ENCODE results near the gene B9D2. TPM values are rescaled to one million over a fixed set of nuclear protein-coding genes. Genes with fewer than 3 reads are reported as not detected.
A peak's percentile ranks its signal among the peaks of the same experiment; 100 is the strongest.

B9D2 gene
- total RNA-seq, 4 donors from 2014 or later, result 1.7 to 3.7 (median 2.5) TPM

- no peak for DNase-seq (ENCODE audit: low spot score in 2 of 2)
- TF ChIP-seq CTCF (IDR thresholded peaks at IDR 0.05) (no peak), POLR2A (IDR thresholded peaks at IDR 0.05) (no peak)
- no peak overlapping the region for H3K4me3 ChIP-seq (ENCODE audit: low read depth, poor library complexity, severe bottlenecking)
- intact Hi-C loops (cut with DNase I; ENCODE audit: low total_unique reads), result no loop called here
- 83 to 88% methylated on average over 11 of the region's 11 CpGs for whole genome bisulfite sequencing, 2 donors
These were observed 6.8 kb downstream of the B9D2 start for GRCh38 chr19:41356984-41357739.

- no peak for DNase-seq (ENCODE audit: low spot score in 2 of 2)
- H3K4me3 ChIP-seq (ENCODE audit: low read depth, poor library complexity, severe bottlenecking), result no peak overlapping the region
- TF ChIP-seq CTCF (IDR thresholded peaks at IDR 0.05), result no peak
- TF ChIP-seq POLR2A (IDR thresholded peaks at IDR 0.05), result no peak
- WGBS, 2 donors, result 69 to 83% methylated on average over 3 of the region's 3 CpGs
- intact Hi-C loops (cut with DNase I; ENCODE audit: low total_unique reads), result no loop called here
These were observed 8.1 kb downstream of the B9D2 start for GRCh38 chr19:41355802-41356201.

GRCh38 chr19:41355035-41355434 lies 8.9 kb downstream of the B9D2 start:
- H3K4me3 ChIP-seq (ENCODE audit: low read depth, poor library complexity, severe bottlenecking), result no peak overlapping the region
- intact Hi-C loops (cut with DNase I; ENCODE audit: low total_unique reads), result no loop called here
- TF ChIP-seq CTCF (IDR thresholded peaks at IDR 0.05), result no peak
- TF ChIP-seq POLR2A (IDR thresholded peaks at IDR 0.05), result no peak
- WGBS, 2 donors, result 86 to 92% methylated on average over 1 of the region's 1 CpG
- DNase-seq (ENCODE audit: low spot score in 2 of 2), result no peak

- intact Hi-C loops (cut with DNase I; ENCODE audit: low total_unique reads), result no loop called here
- WGBS, 2 donors, result 86 to 90% methylated on average over 18 to 21 of the region's 23 CpGs
- no peak overlapping the region for H3K4me3 ChIP-seq (ENCODE audit: low read depth, poor library complexity, severe bottlenecking)
- TF ChIP-seq POLR2A (IDR thresholded peaks at IDR 0.05), result no peak
- no peak for TF ChIP-seq CTCF (IDR thresholded peaks at IDR 0.05)
- no peak for DNase-seq (ENCODE audit: low spot score in 2 of 2)
These were observed 9.5 kb downstream of the B9D2 start for GRCh38 chr19:41354343-41354953.

- peak within 1 kb of the TSS; percentile 61 for H3K4me3 ChIP-seq (ENCODE audit: low read depth, poor library complexity, severe bottlenecking)
- intact Hi-C loops (cut with DNase I; ENCODE audit: low total_unique reads), result no loop called here
- peak; percentile 82 to 98 for DNase-seq (ENCODE audit: low spot score in 2 of 2)
- TF ChIP-seq CTCF (IDR thresholded peaks at IDR 0.05), result peak in 1 of 3 donors; percentile 79
- no peak for TF ChIP-seq POLR2A (IDR thresholded peaks at IDR 0.05)
- 1% methylated on average over 55 to 62 of the region's 78 CpGs for WGBS, 2 donors
These were observed 10.2 kb downstream of the B9D2 start, which contains the start of gene TGFB1 for GRCh38 chr19:41353466-41354342. Gene TGFB1 (minus strand): TSS chr19:41353922. CDS start chr19:41353044, 878 bp downstream.
